Panc1 (cell line): Measurements from ENCODE around the gene PHF20.

Experiments
- CTCF ChIP-seq: fragments of 450-650 bp; IDR thresholded peaks from 2 replicates; pipeline ENCODE4 v1.5.1; 2017; ENCODE audit warnings: mild to moderate bottlenecking
- TF ChIP-seq, protein P1 (sequence below), 2 experiments: IDR thresholded peaks; 2 replicates each; pipeline ENCODE4 v1.6.1; 2011 to 2012; ENCODE audit warnings: low read depth in 2 of 2, control low read depth in 1 of 2, low read length in 1 of 2, mild to moderate bottlenecking in 1 of 2, moderate library complexity in 1 of 2; ENCODE audit not compliant: insufficient read depth in 1 of 2

DNA sequence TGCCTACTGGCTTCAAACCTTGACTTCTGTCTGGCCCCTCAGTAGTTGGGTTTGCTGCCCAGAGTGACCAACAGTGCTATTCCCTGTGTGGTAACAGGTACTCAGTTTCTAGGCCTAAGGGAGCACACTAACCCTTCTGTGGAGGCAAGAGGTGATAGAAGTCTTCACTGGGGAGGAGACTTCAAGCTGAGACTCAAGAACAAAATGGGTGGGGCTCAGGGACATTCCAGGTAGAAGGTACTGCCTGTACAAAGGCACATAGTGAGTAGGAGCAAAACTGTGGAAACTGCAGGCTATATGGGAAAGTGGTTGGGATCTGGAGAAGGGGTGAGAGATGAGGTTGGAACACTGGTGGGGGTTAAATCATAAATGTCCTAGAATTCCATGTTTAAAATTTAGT, 184.8 kb downstream of the PHF20 start:
- no peak for TF ChIP-seq CTCF
- TF ChIP-seq, protein P1, sequence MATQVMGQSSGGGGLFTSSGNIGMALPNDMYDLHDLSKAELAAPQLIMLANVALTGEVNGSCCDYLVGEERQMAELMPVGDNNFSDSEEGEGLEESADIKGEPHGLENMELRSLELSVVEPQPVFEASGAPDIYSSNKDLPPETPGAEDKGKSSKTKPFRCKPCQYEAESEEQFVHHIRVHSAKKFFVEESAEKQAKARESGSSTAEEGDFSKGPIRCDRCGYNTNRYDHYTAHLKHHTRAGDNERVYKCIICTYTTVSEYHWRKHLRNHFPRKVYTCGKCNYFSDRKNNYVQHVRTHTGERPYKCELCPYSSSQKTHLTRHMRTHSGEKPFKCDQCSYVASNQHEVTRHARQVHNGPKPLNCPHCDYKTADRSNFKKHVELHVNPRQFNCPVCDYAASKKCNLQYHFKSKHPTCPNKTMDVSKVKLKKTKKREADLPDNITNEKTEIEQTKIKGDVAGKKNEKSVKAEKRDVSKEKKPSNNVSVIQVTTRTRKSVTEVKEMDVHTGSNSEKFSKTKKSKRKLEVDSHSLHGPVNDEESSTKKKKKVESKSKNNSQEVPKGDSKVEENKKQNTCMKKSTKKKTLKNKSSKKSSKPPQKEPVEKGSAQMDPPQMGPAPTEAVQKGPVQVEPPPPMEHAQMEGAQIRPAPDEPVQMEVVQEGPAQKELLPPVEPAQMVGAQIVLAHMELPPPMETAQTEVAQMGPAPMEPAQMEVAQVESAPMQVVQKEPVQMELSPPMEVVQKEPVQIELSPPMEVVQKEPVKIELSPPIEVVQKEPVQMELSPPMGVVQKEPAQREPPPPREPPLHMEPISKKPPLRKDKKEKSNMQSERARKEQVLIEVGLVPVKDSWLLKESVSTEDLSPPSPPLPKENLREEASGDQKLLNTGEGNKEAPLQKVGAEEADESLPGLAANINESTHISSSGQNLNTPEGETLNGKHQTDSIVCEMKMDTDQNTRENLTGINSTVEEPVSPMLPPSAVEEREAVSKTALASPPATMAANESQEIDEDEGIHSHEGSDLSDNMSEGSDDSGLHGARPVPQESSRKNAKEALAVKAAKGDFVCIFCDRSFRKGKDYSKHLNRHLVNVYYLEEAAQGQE (IDR thresholded peaks at IDR 0.05; ENCODE audit: insufficient read depth in 1 of 2, low read depth in 2 of 2, low read length in 1 of 2) = no peak
